SK-N-SH (cell line): ENCODE data around the gene CSF2RB. TPM values are rescaled to one million over a fixed set of nuclear protein-coding genes. Genes with fewer than 3 reads are reported as not detected.
A peak's percentile ranks its signal among the peaks of the same experiment; 100 is the strongest.

Experiments used
- CTCF ChIA-PET: fragments of 300-600, 350-600 bp; formaldehyde crosslinking; extraction: SDS; loops from one replicate; lab custom pipeline; 2021; lab: Yijun Ruan, JAX
- POLR2A ChIA-PET: fragments of 350-600 bp; sonication (Branson Sonifier 250); formaldehyde crosslinking; extraction: SDS; loops from one replicate; lab custom pipeline; 2020; ENCODE audit warnings: antibody characterized with exemption, inconsistent platforms; lab: Yijun Ruan, JAX
- DNase-seq: peaks from one replicate; pipeline ENCODE4 v3.0.0; 2012
- H2AFZ ChIP-seq: fragments of 200-600 bp; sonication (generic); 2 replicates; pipeline ENCODE4 v1.8.1; 2016; ENCODE audit warnings: antibody characterized with exemption, mild to moderate bottlenecking, low read depth
- H3F3A ChIP-seq: fragments of 200-600 bp; sonication (generic); replicated peaks from 2 replicates; pipeline ENCODE3; 2016; ENCODE audit warnings: antibody characterized with exemption, mild to moderate bottlenecking; ENCODE audit not compliant: insufficient read depth
- H3K27ac ChIP-seq, 2 experiments: fragments of 200-500 bp in 1 of 2; fragments of 200-600 bp in 1 of 2; sonication (Bioruptor generic) in 1 of 2; sonication (generic), shearing (Covaris generic) in 1 of 2; 2 replicates each; pipeline versions ENCODE4 v1.5.1 to v1.6.1; 2014 to 2016; ENCODE audit warnings: low read depth in 2 of 2, inconsistent platforms in 1 of 2, low read length in 1 of 2, mild to moderate bottlenecking in 1 of 2, mixed read lengths in 1 of 2
- H3K27me3 ChIP-seq: fragments of 200-600 bp; sonication (generic), shearing (Covaris generic); 2 replicates; pipeline ENCODE4 v1.6.1; 2016; ENCODE audit warnings: mixed run types; ENCODE audit not compliant: insufficient read depth
- H3K36me3 ChIP-seq, 2 experiments: fragments of 200-500 bp in 1 of 2; fragments of 200-600 bp in 1 of 2; sonication (Bioruptor generic) in 1 of 2; sonication (generic) in 1 of 2; replicated peaks in 1 of 2; 2 replicates each; pipeline versions ENCODE3 to v1.5.1; 2014 to 2016; ENCODE audit warnings: low read length in 1 of 2, mild to moderate bottlenecking in 1 of 2; ENCODE audit not compliant: insufficient read depth in 2 of 2, control insufficient read depth in 1 of 2
- H3K4me1 ChIP-seq, 2 experiments: fragments of 200-500 bp in 1 of 2; fragments of 200-600 bp in 1 of 2; sonication (Bioruptor generic) in 1 of 2; sonication (generic), shearing (Covaris generic) in 1 of 2; 2 replicates each; pipeline versions ENCODE4 v1.5.1 to v1.6.1; 2014 to 2016; ENCODE audit warnings: low read depth in 1 of 2, low read length in 1 of 2, mixed run types in 1 of 2; ENCODE audit not compliant: insufficient read depth in 2 of 2, control insufficient read depth in 1 of 2
- H3K4me2 ChIP-seq: fragments of 200-600 bp; sonication (generic), shearing (Covaris generic); 2 replicates; pipeline ENCODE4 v1.6.1; 2017; ENCODE audit warnings: mixed run types
- H3K4me3 ChIP-seq, 2 experiments: fragments of 200-500 bp in 1 of 2; fragments of 200-600 bp in 1 of 2; sonication (Bioruptor generic) in 1 of 2; sonication (generic), shearing (Covaris generic) in 1 of 2; 2 replicates each; pipeline versions ENCODE4 v1.5.1 to v1.8.1; 2014 to 2016; ENCODE audit warnings: low read depth in 2 of 2, inconsistent platforms in 1 of 2, low read length in 1 of 2, mild to moderate bottlenecking in 1 of 2, mixed read lengths in 1 of 2, moderate library complexity in 1 of 2
- H3K79me2 ChIP-seq: fragments of 200-600 bp; sonication (generic); 2 replicates; pipeline ENCODE4 v1.8.1; 2017; ENCODE audit warnings: mild to moderate bottlenecking; ENCODE audit not compliant: insufficient read depth
- H3K9ac ChIP-seq: fragments of 200-600 bp; sonication (generic); 2 replicates; pipeline ENCODE4 v1.6.1; 2017; ENCODE audit warnings: mixed run types
- H3K9me2 ChIP-seq: fragments of 200-600 bp; sonication (generic); 2 replicates; pipeline ENCODE4 v1.6.1; 2017; ENCODE audit warnings: mixed run types
- H3K9me3 ChIP-seq: fragments of 200-600 bp; sonication (generic); 2 replicates; pipeline ENCODE4 v1.6.1; 2017; ENCODE audit warnings: mixed run types, mild to moderate bottlenecking, moderate library complexity
- H4K20me1 ChIP-seq: fragments of 200-600 bp; sonication (generic); 2 replicates; pipeline ENCODE4 v1.6.1; 2017; ENCODE audit warnings: mild to moderate bottlenecking, mixed run types; ENCODE audit not compliant: insufficient read depth
- CTCF ChIP-seq: fragments of 200-600 bp; sonication (generic); IDR thresholded peaks from 2 replicates; pipeline ENCODE4 v1.6.1; 2017; ENCODE audit warnings: antibody characterized with exemption, mild to moderate bottlenecking, moderate library complexity
- ELF1 ChIP-seq: IDR thresholded peaks from 2 replicates; pipeline ENCODE4 v1.4.0; 2012
- EP300 ChIP-seq, 2 experiments: IDR thresholded peaks; 2 replicates each; pipeline versions ENCODE4 v1.4.0 to v1.6.1; 2012; ENCODE audit warnings: borderline replicate concordance in 1 of 2, low read depth in 1 of 2, low read length in 1 of 2
- EZH2phosphoT487 ChIP-seq: fragments of 200-600 bp; sonication (generic); IDR thresholded peaks from 2 replicates; pipeline ENCODE4 v1.6.1; 2017; ENCODE audit warnings: low read depth, mixed run types, mild to moderate bottlenecking, antibody characterized with exemption, moderate library complexity, borderline replicate concordance
- GABPA ChIP-seq: IDR thresholded peaks from 2 replicates; pipeline ENCODE4 v1.4.0; 2012; ENCODE audit warnings: low read depth, mild to moderate bottlenecking
- MEF2A ChIP-seq: IDR thresholded peaks from 2 replicates; pipeline ENCODE4 v1.4.0; 2012; ENCODE audit warnings: low read depth, borderline replicate concordance
- NRF1 ChIP-seq: IDR thresholded peaks from 2 replicates; pipeline ENCODE4 v1.6.1; 2012; ENCODE audit warnings: low read depth, mild to moderate bottlenecking, low read length
- POLR2AphosphoS5 ChIP-seq: IDR thresholded peaks from 2 replicates; pipeline ENCODE4 v1.6.1; 2012; ENCODE audit warnings: low read depth, low read length
- RCOR1 ChIP-seq: fragments of 150-350 bp; IDR thresholded peaks from 2 replicates; pipeline ENCODE4 v1.6.1; 2017; ENCODE audit warnings: antibody characterized with exemption, low read length
- REST ChIP-seq: IDR thresholded peaks from 2 replicates; pipeline ENCODE4 v1.6.1; 2012; ENCODE audit warnings: mild to moderate bottlenecking, low read depth, low read length, moderate library complexity
- SIN3A ChIP-seq: IDR thresholded peaks from 2 replicates; pipeline ENCODE4 v1.6.1; 2012; ENCODE audit warnings: low read depth, mild to moderate bottlenecking, low read length, moderate library complexity, borderline replicate concordance
- SMC3 ChIP-seq: IDR thresholded peaks from 2 replicates; pipeline ENCODE4 v1.6.1; 2012; ENCODE audit warnings: low read depth, low read length, improper control_type of control experiment
- TAF1 ChIP-seq: IDR thresholded peaks from 2 replicates; pipeline ENCODE4 v1.6.1; 2012; ENCODE audit warnings: low read depth, mild to moderate bottlenecking, low read length, moderate library complexity, borderline replicate concordance
- YY1 ChIP-seq: IDR thresholded peaks from 2 replicates; pipeline ENCODE4 v1.4.0; 2012; ENCODE audit warnings: low read depth, mild to moderate bottlenecking
- WGBS: methylation state at CpG from one replicate; pipeline ENCODE4 v1.1.6; 2017; ENCODE audit warnings: low lambda C conversion rate; 5-methylcytosine and 5-hydroxymethylcytosine counted together
- polyA plus RNA-seq, 3 experiments: library from polyadenylated mRNA; depleted of rRNA; stranded (reverse); fragments of >200 nt; gene quantifications; 2 replicates each; pipeline ENCODE4 v1.2.3, GENCODE V29; 2012

CSF2RB gene
- polyA plus RNA-seq, 1 of the 3 experiments (the other 2 are of a cell fraction), result not detected

- Histone ChIP-seq H4K20me1 (no peaks in the 10 kb centered on the region), H3K4me1 (no peaks in the 10 kb centered on the region; a peak in 1 of 4 replicates), H3K79me2 (no peaks in the 10 kb centered on the region)
- CTCF ChIA-PET, result no interaction called here
- 50% methylated on average over 3 of the region's 3 CpGs for WGBS
- TF ChIP-seq TAF1 (no peak), REST (no peak), EZH2phosphoT487 (no peak), ELF1 (no peak), EP300 (IDR thresholded peaks at IDR 0.05; ENCODE audit: borderline replicate concordance in 1 of 2, low read depth in 1 of 2, low read length in 1 of 2) (no peak), YY1 (no peak), RCOR1 (no peak), GABPA (no peak), NRF1 (no peak)
- TF ChIP-seq, all 33 proteins: peak for 0
- H3K27me3 ChIP-seq, result 0 out of 2 replicates have a peak, but pooled peaks cover 4% of the 10 kb centered on the region
- H3K36me3 ChIP-seq, result no peaks in the 10 kb centered on the region
- no peak overlapping the region for H2AFZ ChIP-seq
- no peak overlapping the region for H3K27ac ChIP-seq
- no peak overlapping the region for H3K4me2 ChIP-seq
- POLR2A ChIA-PET, result no interaction called here
- H3K9ac ChIP-seq, result no peak overlapping the region
- no peaks in the 10 kb centered on the region for H3K9me3 ChIP-seq
- H3K9me2 ChIP-seq, result no peaks in the 10 kb centered on the region
- no peak for DNase-seq
- no peak overlapping the region for H3K4me3 ChIP-seq
- no peaks in the 10 kb centered on the region for H3F3A ChIP-seq
These were observed 14.2 kb downstream of the CSF2RB start for GRCh38 chr22:36927671-36928070.

- H3K27me3 ChIP-seq, result 0 out of 2 replicates have a peak, but pooled peaks cover 4% of the 10 kb centered on the region
- no peaks in the 10 kb centered on the region for H3K9me2 ChIP-seq
- CTCF ChIA-PET, result no interaction called here
- POLR2A ChIA-PET, result no interaction called here
- H3K9me3 ChIP-seq, result no peaks in the 10 kb centered on the region
- H3F3A ChIP-seq, result no peaks in the 10 kb centered on the region
- 10% methylated on average over 4 of the region's 9 CpGs for WGBS
- no peaks in the 10 kb centered on the region for H3K79me2 ChIP-seq
- no peaks in the 10 kb centered on the region for H4K20me1 ChIP-seq
- H3K4me3 ChIP-seq, result no peak overlapping the region
- H3K4me2 ChIP-seq, result no peak overlapping the region
- H2AFZ ChIP-seq, result no peak overlapping the region
- H3K9ac ChIP-seq, result no peak overlapping the region
- DNase-seq, result peak; percentile 66
- H3K36me3 ChIP-seq, result no peaks in the 10 kb centered on the region
- H3K27ac ChIP-seq, result no peak overlapping the region
- TF ChIP-seq CTCF (no peak), SIN3A (no peak), POLR2AphosphoS5 (no peak), MEF2A (no peak), SMC3 (no peak)
- TF ChIP-seq, all 33 proteins: peak for 0
- no peaks in the 10 kb centered on the region; a peak in 1 of 4 replicates for H3K4me1 ChIP-seq
These were observed 14.8 kb downstream of the CSF2RB start for GRCh38 chr22:36928196-36928595.
